ENCODE data around the gene FRMD1. TPM values are rescaled to one million over a fixed set of nuclear protein-coding genes. Genes with fewer than 3 reads are reported as not detected.

FRMD1 gene
- total RNA-seq, 2 experiments from 2014 or later: not detected

DNA sequence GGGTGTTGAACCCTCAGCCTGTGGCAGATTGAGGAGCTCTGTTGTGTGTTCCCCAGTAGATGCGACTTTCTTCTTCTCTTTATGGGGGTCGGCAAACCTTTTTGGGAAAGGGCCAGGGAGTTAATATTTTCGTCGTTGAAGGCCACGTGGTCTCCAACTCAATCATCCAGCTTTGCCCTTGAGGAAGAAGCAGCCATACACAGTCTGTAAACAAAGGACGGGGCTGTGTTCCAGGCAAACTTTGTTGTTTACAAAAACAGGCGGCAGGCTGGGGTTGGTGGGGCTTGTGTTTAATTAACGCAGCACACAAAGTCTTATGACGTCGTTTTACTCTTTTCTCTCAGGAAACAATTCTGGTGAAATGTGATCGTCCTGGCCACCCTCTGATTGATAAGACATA is 61.4 kb downstream of the FRMD1 start:
- Mint-ChIP-seq H3K36me3 (ENCODE audit: low read depth) (no peaks in the 10 kb centered on the region), H3K9me3 (peaks cover 13% of the 10 kb centered on the region), H3K27me3 (no peaks in the 10 kb centered on the region), H3K4me1 (no peaks in the 10 kb centered on the region), H3K27ac (no peak overlapping the region), H3K4me3 (no peak overlapping the region)
- CTCF ChIA-PET: no interaction called here
- POLR2A ChIA-PET: no interaction called here
- DNase-seq: no peak

DNA sequence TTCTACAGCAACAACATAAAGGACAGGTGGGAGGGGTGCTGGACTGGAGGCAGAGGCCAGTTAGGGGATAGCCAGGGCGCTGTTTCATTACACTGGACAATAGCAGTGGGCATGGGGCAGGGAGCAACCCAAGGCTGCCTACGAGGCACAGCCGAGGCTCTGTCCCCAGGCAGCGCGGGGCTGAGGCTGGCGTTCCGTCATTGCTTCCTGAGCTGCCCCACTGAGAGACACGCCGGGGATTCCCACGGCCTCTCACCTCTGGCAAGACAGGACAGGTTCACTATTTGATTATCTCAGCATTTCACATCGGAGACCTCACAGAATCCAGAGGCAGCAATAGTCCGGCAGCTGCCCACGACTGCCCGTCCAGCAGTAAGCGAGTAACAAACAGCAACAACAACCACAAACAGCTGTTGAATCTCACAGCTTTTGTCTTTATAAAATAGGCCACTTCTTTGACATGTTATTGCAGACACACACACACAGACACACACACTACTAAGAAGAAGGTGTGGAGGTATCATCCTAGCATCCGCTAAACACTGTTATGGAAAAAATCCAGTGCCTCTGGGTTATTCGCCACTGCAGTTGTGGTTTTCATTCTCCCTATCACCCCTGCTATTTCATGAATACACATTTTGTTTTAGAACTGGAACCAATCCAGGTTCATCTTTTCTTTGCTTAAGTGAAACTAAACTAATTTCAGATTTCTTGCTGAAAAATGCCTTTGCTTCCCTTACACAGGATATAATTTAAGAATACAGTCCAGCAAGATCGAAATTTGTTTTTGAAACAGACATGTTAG is 62.1 kb downstream of the FRMD1 start:
- no peak overlapping the region for H3K27ac Mint-ChIP-seq
- no peaks in the 10 kb centered on the region for H3K36me3 Mint-ChIP-seq (ENCODE audit: low read depth)
- no peaks in the 10 kb centered on the region for H3K27me3 Mint-ChIP-seq
- no peak for DNase-seq
- ChIA-PET POLR2A (no interaction called here), CTCF (interaction anchor here (0.6 kb wide), 1 partner anchor 359 kb away, joined by 3 read pairs; no protein-coding TSS in a partner anchor)
- H3K4me3 Mint-ChIP-seq: no peak overlapping the region
- H3K9me3 Mint-ChIP-seq: peaks cover 13% of the 10 kb centered on the region
- no peaks in the 10 kb centered on the region for H3K4me1 Mint-ChIP-seq

DNA sequence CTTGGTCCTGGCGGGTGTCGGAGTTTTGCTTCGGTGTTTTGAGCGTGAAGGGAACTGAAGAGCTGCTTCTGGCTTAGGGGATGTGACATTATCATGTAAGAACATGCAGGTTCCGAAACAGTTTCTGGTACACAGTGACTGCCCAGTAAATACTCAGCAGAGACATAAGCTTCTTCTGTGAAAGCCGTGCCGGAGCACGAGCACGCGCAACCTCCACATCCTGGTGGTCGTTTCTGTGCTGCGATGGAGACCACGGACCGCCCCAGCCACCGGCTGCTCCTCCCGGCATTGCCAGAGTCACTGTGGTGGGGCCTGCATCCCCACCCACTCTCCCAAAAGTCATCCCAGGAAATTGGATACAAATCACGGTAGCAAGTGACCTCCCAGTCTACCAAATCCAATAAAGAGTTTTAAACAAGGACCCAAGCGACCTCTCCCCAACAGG is 62.8 kb downstream of the FRMD1 start:
- Mint-ChIP-seq H3K27me3 (no peaks in the 10 kb centered on the region), H3K9me3 (peaks cover 18% of the 10 kb centered on the region), H3K36me3 (ENCODE audit: low read depth) (no peaks in the 10 kb centered on the region), H3K4me1 (no peaks in the 10 kb centered on the region), H3K4me3 (no peak overlapping the region), H3K27ac (no peak overlapping the region)
- DNase-seq: no peak
- ChIA-PET POLR2A (no interaction called here), CTCF (no interaction called here)

DNA sequence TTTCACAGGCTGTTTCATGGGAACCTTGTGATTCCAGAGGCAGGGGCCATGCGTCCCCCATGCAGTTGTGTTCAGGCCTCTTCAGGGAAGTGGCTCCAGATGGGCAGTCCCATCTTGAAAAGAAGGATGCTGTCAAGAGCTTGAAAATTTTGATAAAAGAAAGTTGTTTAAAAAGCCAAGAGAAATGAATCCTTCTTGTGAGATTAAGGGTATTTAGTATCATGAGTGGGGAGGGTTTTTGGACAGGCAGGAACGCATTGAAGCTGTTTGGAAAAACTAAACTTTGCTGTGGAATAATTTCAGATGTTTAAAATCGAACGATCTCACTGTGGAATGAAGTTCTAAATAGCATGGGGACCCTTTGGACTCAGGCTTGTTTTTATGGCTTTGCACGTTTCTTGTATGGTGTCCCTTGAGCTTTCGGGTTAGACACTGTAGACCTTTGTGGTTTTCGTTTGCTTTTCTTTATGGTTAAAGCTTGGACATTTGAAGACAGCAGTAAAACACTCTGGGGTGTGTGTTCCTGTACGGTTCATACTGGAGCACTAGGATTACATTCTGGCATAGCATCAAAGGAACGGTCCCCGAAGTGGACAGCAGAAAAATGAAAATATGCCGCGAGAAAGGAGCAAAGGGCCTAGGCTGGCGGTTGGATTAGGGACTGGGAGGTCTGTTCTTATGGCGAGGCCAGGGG is 63.4 kb downstream of the FRMD1 start:
- H3K4me1 Mint-ChIP-seq: no peaks in the 10 kb centered on the region
- no peaks in the 10 kb centered on the region for H3K27me3 Mint-ChIP-seq
- DNase-seq: no peak
- H3K36me3 Mint-ChIP-seq (ENCODE audit: low read depth): no peaks in the 10 kb centered on the region
- ChIA-PET POLR2A (no interaction called here), CTCF (interaction anchor here (1.1 kb wide), 1 partner anchor 90 kb away, joined by 3 read pairs; no protein-coding TSS in a partner anchor)
- no peak overlapping the region for H3K4me3 Mint-ChIP-seq
- H3K27ac Mint-ChIP-seq: no peak overlapping the region
- H3K9me3 Mint-ChIP-seq: peaks cover 23% of the 10 kb centered on the region

DNA sequence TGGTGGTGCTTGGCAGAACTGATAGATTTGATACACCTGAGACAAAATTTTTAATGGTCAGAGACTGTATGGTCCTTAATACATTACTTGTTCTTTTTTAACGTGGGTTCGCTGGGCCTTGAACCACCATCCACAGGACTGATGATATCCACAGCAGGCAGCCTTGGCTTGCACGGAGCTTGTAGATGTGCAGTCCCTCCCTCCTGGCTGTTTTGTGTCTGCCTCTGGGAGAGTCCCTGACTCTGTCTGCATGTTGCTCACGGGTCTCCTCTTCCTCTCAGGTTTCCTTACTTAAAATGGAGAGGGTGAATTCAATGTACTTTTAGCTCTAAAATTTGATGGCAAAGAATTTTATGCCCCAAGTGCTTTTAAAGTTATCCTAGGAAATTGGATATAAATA is 64.0 kb downstream of the FRMD1 start:
- POLR2A ChIA-PET: no interaction called here
- H3K36me3 Mint-ChIP-seq (ENCODE audit: low read depth): no peaks in the 10 kb centered on the region
- no peaks in the 10 kb centered on the region for H3K27me3 Mint-ChIP-seq
- DNase-seq: no peak
- H3K4me1 Mint-ChIP-seq: no peaks in the 10 kb centered on the region
- peaks cover 23% of the 10 kb centered on the region for H3K9me3 Mint-ChIP-seq
- H3K4me3 Mint-ChIP-seq: no peak overlapping the region
- no peak overlapping the region for H3K27ac Mint-ChIP-seq
- CTCF ChIA-PET: interaction anchor here (1.1 kb wide), 1 partner anchor 90 kb away, joined by 3 read pairs; no protein-coding TSS in a partner anchor

DNA sequence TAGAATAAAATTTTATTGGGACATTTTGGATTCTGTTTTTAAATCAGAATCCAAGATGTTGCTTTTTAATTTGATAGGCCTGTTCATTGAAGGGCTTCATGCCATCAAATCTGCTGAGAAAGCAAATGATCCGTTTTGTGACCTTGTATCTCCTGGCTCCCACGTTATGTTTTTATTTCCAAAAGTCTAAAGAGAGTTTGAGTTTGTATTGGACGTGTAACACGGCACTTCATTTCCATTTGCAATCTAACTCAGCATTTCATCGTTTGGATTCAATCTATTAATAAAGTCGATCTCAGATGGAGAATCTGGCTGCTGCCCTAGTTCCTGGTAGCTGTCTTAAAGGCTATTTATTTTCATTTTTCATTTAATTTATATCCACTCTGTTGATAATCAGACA is 64.6 kb downstream of the FRMD1 start:
- no peak overlapping the region for H3K27ac Mint-ChIP-seq
- CTCF ChIA-PET: interaction anchor here (1.1 kb wide), 1 partner anchor 91 kb away, joined by 3 read pairs; no protein-coding TSS in a partner anchor
- H3K9me3 Mint-ChIP-seq: peaks cover 21% of the 10 kb centered on the region
- no peaks in the 10 kb centered on the region for H3K36me3 Mint-ChIP-seq (ENCODE audit: low read depth)
- DNase-seq: no peak
- POLR2A ChIA-PET: no interaction called here
- H3K4me3 Mint-ChIP-seq: no peak overlapping the region
- no peaks in the 10 kb centered on the region for H3K27me3 Mint-ChIP-seq
- H3K4me1 Mint-ChIP-seq: no peaks in the 10 kb centered on the region

DNA sequence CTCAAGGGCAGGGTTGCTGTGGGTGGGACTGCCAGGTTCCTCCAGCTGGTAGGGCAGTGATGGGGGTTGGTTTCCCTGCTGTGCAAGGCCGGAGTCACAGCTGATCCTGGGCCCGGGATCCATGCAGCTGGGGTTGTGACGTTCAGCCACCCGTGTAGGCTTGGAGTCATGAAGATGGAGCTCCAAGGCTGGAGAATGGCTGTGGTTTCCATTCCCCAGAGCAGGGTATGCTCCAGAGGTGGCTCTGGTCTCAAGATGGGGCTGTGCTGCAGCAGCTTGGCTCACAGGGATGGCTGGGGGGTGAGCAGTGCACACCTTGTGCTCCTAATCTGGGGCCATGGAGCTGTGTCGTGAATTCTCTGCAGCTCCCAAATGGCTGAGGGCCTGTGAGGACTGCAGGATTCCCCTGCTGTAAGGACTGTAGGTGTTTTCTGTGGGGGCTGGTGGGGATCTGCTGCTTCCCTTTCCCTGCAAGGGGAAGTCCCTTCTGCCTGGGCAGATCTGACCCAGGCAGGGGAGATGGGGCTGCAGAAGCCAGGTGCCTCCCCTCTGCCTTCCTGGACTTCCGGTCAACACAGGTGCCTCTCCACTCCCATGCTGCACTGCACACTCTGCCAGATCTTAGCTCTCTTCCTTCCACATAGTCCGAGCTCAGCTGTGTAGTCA is 65.6 kb downstream of the FRMD1 start:
- no peaks in the 10 kb centered on the region for H3K27me3 Mint-ChIP-seq
- peaks cover 18% of the 10 kb centered on the region for H3K9me3 Mint-ChIP-seq
- DNase-seq: no peak
- H3K4me3 Mint-ChIP-seq: no peak overlapping the region
- CTCF ChIA-PET: no interaction called here
- no peak overlapping the region for H3K27ac Mint-ChIP-seq
- H3K4me1 Mint-ChIP-seq: no peaks in the 10 kb centered on the region
- H3K36me3 Mint-ChIP-seq (ENCODE audit: low read depth): no peaks in the 10 kb centered on the region
- POLR2A ChIA-PET: no interaction called here

DNA sequence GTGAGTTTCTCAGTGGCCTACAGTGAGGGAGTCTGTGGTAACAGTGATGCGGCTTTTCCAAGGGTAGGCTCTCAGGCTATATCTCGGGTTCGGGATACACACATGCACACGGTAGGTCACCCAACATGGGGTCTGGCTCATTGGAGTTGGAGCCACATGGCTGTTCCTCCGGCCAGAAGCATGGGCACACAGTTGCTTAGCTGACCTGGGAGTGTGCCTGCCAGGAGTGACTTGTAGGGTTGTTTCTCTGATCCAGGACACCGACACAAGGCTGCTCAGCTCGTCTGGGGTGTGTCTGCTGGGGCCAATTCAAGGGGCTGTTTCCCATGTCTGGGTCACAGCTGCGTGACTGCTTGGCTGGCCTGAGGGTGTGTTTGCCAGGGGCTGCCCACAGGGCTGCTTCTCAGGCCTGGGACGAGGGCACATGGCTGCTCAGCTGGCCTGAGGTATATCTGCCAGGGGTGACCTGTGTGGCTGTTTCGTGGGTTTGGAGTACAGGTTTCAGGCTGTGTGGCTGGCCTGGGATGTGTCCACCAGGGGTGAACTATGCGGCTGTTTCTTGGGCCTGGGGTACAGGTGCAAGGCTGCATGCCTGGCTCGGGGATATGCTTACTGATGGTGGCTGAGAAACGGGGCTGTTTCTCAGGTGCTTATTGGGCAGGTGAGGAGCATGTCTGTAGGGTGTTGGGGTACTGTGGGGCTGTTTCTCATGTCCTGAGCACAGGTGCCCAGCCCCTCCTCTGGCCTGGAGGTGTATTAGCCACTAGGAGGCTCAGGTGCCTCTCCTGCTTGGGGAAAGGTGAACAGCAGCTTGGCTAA is 66.4 kb downstream of the FRMD1 start:
- no peaks in the 10 kb centered on the region for H3K27me3 Mint-ChIP-seq
- H3K9me3 Mint-ChIP-seq: peaks cover 18% of the 10 kb centered on the region
- POLR2A ChIA-PET: no interaction called here
- H3K4me1 Mint-ChIP-seq: no peaks in the 10 kb centered on the region
- DNase-seq: no peak
- H3K4me3 Mint-ChIP-seq: no peak overlapping the region
- H3K27ac Mint-ChIP-seq: no peak overlapping the region
- CTCF ChIA-PET: no interaction called here
- H3K36me3 Mint-ChIP-seq (ENCODE audit: low read depth): no peaks in the 10 kb centered on the region

DNA sequence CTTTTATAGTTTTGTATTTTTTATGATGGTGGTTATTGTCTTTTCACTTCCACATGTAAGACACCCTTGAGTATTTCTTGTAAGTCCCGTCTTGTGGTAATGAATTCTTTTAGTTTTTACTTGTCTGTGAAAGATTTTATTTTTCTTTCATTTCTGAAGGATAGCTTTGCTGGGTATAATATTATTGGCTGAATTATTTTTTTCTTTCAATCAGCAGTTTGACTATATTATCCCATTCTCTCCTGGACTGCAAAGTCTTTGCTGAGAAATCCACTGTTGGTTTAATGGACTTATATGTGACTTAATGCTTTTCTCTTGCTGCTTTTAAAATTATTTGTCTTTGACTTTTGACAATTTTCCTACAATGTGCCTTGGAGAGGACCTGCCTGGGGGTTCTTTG is 67.7 kb downstream of the FRMD1 start:
- Mint-ChIP-seq H3K4me3 (no peak overlapping the region), H3K27ac (no peak overlapping the region), H3K27me3 (no peaks in the 10 kb centered on the region), H3K9me3 (peaks cover 18% of the 10 kb centered on the region), H3K36me3 (ENCODE audit: low read depth) (no peaks in the 10 kb centered on the region), H3K4me1 (no peaks in the 10 kb centered on the region)
- ChIA-PET POLR2A (no interaction called here), CTCF (no interaction called here)
- DNase-seq: no peak

DNA sequence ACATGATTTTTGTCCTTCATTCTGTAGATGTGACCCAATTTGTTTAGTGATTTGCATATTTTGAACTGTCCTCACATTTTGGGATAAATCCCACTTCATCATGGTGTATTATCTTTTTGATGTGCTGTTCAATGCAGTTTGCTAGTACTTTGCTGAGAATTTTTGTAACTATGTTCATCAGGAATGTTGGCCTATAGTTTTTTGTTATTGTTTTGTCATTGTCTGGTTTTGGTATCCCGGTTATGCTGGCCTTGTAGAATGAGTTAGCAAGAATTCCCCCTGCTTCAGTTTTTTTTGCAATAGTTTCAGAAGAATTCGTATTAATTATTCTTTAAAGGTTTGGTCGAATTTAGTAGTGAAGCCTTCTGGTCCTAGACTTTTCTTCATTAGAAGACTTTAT is 69.7 kb downstream of the FRMD1 start:
- Mint-ChIP-seq H3K36me3 (ENCODE audit: low read depth) (no peaks in the 10 kb centered on the region), H3K27ac (no peak overlapping the region), H3K27me3 (no peaks in the 10 kb centered on the region), H3K9me3 (peaks cover 15% of the 10 kb centered on the region), H3K4me3 (no peak overlapping the region), H3K4me1 (no peaks in the 10 kb centered on the region)
- no peak for DNase-seq
- ChIA-PET CTCF (no interaction called here), POLR2A (no interaction called here)

DNA sequence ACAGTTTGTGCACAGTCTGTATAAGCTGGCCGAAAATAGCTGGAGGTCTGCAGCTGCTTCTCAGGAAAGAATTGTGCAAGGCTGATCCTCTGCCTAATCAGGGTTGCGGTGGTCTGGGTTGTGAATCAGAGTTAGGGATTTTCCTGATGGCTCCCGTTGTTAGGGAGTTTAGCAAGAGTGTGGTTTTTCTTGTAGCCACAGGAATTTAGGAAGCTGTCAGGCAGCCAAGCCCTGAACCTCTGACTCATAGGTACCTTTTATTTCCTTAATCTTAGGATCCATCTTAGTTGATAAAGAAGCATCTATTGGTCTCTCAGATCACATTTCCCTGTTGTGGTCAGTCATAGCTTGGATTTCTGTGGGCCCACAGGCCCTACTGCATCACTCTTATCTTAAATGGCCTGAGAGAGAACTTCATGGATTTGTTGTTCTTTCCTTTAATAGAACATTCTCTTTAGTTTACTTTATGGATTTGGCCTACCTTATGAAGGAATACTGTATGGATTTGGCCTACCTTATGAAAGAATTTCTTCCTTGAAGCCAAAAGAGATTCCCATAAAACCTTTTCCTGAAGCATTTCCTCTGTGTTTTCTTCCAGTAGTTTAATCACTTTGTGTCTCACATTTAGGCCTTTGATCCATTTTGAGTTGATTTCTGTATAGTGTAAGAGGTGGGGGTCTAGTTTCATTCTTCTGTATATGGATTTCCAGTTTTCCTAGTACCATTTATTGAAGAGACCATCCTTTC is 71.2 kb downstream of the FRMD1 start:
- Mint-ChIP-seq H3K4me3 (no peak overlapping the region), H3K27ac (no peak overlapping the region), H3K9me3 (peaks cover 11% of the 10 kb centered on the region), H3K36me3 (ENCODE audit: low read depth) (no peaks in the 10 kb centered on the region), H3K27me3 (no peaks in the 10 kb centered on the region), H3K4me1 (no peaks in the 10 kb centered on the region)
- no peak for DNase-seq
- POLR2A ChIA-PET: no interaction called here
- CTCF ChIA-PET: interaction anchor here (0.6 kb wide), 1 partner anchor 13 kb away, joined by 4 read pairs; no protein-coding TSS in a partner anchor

DNA sequence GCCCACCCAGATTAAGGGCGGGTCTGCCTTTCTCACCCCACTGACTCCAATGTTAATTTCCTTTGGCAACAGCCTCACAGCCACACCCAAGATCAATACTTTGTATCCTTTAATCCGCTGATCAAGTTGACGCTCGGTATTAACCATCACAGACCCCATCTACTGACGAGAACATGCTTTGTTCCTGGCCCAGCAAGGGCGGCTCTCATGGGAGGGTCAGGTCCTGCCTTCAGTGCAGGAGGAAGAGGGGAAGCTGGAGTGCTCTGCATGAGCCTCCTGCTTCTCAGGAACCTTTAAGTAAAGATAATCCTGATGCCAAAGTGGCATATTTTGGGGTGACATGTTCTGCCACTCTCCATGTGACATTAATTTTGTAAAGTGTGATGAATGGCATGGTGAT is 73.2 kb downstream of the FRMD1 start:
- peaks cover 1% of the 10 kb centered on the region for H3K9me3 Mint-ChIP-seq
- no peaks in the 10 kb centered on the region for H3K4me1 Mint-ChIP-seq
- DNase-seq: no peak
- no peak overlapping the region for H3K4me3 Mint-ChIP-seq
- H3K27ac Mint-ChIP-seq: no peak overlapping the region
- H3K36me3 Mint-ChIP-seq (ENCODE audit: low read depth): no peaks in the 10 kb centered on the region
- CTCF ChIA-PET: no interaction called here
- no peaks in the 10 kb centered on the region for H3K27me3 Mint-ChIP-seq
- POLR2A ChIA-PET: no interaction called here
